MM.1S (cell line): Measurements from ENCODE around the gene PHF1.

Experiments used
- DNase-seq: peaks from one replicate; pipeline ENCODE4 v3.0.0-alpha.2; 2015
- H2AFZ ChIP-seq: fragments of 300-600 bp; sonication (generic); 2 replicates; pipeline ENCODE4 v1.6.0; 2016; ENCODE audit warnings: antibody characterized with exemption, low read length
- H3F3A ChIP-seq: fragments of 300-600 bp; sonication (generic); 2 replicates; pipeline ENCODE4 v1.6.1; 2016; ENCODE audit warnings: mild to moderate bottlenecking, antibody characterized with exemption, low read length, moderate library complexity, mixed read lengths; ENCODE audit not compliant: insufficient read depth
- H3K27ac ChIP-seq: fragments of 300-600 bp; sonication (generic); 2 replicates; pipeline ENCODE4 v1.5.1; 2016; ENCODE audit warnings: mild to moderate bottlenecking, low read length
- H3K27me3 ChIP-seq: fragments of 300-600 bp; sonication (generic); replicated peaks from 2 replicates; pipeline ENCODE4 v1.6.0; 2016; ENCODE audit warnings: low read length; ENCODE audit not compliant: insufficient read depth
- H3K36me3 ChIP-seq: fragments of 300-600 bp; sonication (generic); replicated peaks from 2 replicates; pipeline ENCODE4 v1.6.1; 2016; ENCODE audit warnings: mild to moderate bottlenecking, low read length, mixed read lengths; ENCODE audit not compliant: insufficient read depth
- H3K4me1 ChIP-seq: fragments of 300-600 bp; sonication (generic); 2 replicates; pipeline ENCODE4 v1.6.1; 2016; ENCODE audit warnings: low read length, mixed read lengths
- H3K4me2 ChIP-seq: fragments of 300-600 bp; sonication (generic); 2 replicates; pipeline ENCODE4 v1.6.0; 2016; ENCODE audit warnings: low read depth, low read length
- H3K4me3 ChIP-seq: fragments of 300-600 bp; sonication (generic); 2 replicates; pipeline ENCODE4 v1.5.1; 2016; ENCODE audit warnings: low read length, mixed read lengths
- H3K79me2 ChIP-seq: fragments of 300-600 bp; sonication (generic); 2 replicates; pipeline ENCODE4 v1.6.1; 2016; ENCODE audit warnings: mixed run types, low read length, mixed read lengths
- H3K9ac ChIP-seq: fragments of 300-600 bp; sonication (generic); 2 replicates; pipeline ENCODE4 v1.6.1; 2016; ENCODE audit warnings: low read length, mixed read lengths
- H3K9me2 ChIP-seq: fragments of 300-600 bp; sonication (generic); replicated peaks from 2 replicates; pipeline ENCODE4 v1.6.1; 2016; ENCODE audit warnings: mild to moderate bottlenecking, low read length, mixed read lengths; ENCODE audit not compliant: insufficient read depth
- H3K9me3 ChIP-seq: fragments of 300-600 bp; sonication (generic); replicated peaks from 2 replicates; pipeline ENCODE4 v1.6.1; 2016; ENCODE audit warnings: mild to moderate bottlenecking, low read length, mixed read lengths; ENCODE audit not compliant: insufficient read depth
- H4K20me1 ChIP-seq: fragments of 300-600 bp; sonication (generic); 2 replicates; pipeline ENCODE4 v1.6.1; 2016; ENCODE audit warnings: mild to moderate bottlenecking, low read length, moderate library complexity, mixed read lengths; ENCODE audit not compliant: insufficient read depth
- EZH2 ChIP-seq: fragments of 300-600 bp; sonication (generic); optimal IDR thresholded peaks from 2 replicates; pipeline ENCODE3; 2017; ENCODE audit warnings: low read depth, mild to moderate bottlenecking, antibody characterized with exemption, low read length, mixed read lengths
- EZH2phosphoT487 ChIP-seq: fragments of 300-600 bp; sonication (generic); IDR thresholded peaks from 2 replicates; pipeline ENCODE4 v1.6.1; 2018; ENCODE audit warnings: antibody characterized with exemption, low read length
- TF ChIP-seq, protein P1 (sequence below): fragments of 300-600 bp; sonication (generic); IDR thresholded peaks from 2 replicates; pipeline ENCODE4 v1.5.1; 2016; ENCODE audit warnings: antibody characterized with exemption, low read length, mixed read lengths

PHF1 gene

DNA sequence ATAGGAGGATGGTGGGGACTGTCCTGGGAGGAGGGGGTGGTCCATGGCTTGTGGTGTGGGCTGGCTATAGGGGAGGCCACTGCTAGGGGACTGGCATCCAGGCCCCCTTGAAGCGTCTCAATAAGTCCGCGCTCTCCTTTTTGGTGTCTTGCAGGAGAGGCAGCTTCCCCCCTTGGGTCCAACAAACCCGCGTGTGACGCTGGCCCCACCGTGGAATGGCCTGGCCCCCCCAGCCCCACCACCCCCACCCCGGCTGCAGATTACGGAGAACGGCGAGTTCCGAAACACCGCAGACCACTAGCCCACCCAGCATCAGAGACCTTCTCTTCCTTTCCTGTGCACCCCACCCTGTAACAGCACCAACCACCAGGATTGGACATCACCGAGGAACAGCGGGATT, 40.8 kb downstream of the PHF1 start:
- H3K27me3 ChIP-seq, result no peaks in the 10 kb centered on the region
- no peak overlapping the region for H3K9ac ChIP-seq
- H3K4me2 ChIP-seq, result no peak overlapping the region
- H3K79me2 ChIP-seq, result peaks cover 20% of the 10 kb centered on the region
- no peak overlapping the region for H2AFZ ChIP-seq
- H3K27ac ChIP-seq, result no peak overlapping the region
- no peak for DNase-seq
- H3F3A ChIP-seq, result no peaks in the 10 kb centered on the region
- no peaks in the 10 kb centered on the region for H3K4me1 ChIP-seq
- H3K36me3 ChIP-seq, result no peaks in the 10 kb centered on the region
- H3K9me2 ChIP-seq, result no peaks in the 10 kb centered on the region
- H4K20me1 ChIP-seq, result no peaks in the 10 kb centered on the region
- H3K9me3 ChIP-seq, result no peaks in the 10 kb centered on the region
- no peak overlapping the region for H3K4me3 ChIP-seq
- TF ChIP-seq, protein P1, sequence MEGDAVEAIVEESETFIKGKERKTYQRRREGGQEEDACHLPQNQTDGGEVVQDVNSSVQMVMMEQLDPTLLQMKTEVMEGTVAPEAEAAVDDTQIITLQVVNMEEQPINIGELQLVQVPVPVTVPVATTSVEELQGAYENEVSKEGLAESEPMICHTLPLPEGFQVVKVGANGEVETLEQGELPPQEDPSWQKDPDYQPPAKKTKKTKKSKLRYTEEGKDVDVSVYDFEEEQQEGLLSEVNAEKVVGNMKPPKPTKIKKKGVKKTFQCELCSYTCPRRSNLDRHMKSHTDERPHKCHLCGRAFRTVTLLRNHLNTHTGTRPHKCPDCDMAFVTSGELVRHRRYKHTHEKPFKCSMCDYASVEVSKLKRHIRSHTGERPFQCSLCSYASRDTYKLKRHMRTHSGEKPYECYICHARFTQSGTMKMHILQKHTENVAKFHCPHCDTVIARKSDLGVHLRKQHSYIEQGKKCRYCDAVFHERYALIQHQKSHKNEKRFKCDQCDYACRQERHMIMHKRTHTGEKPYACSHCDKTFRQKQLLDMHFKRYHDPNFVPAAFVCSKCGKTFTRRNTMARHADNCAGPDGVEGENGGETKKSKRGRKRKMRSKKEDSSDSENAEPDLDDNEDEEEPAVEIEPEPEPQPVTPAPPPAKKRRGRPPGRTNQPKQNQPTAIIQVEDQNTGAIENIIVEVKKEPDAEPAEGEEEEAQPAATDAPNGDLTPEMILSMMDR, result no peak
- TF ChIP-seq EZH2phosphoT487 (no peak), EZH2 (no peak)

- H3K27ac ChIP-seq, result no peak overlapping the region
- no peaks in the 10 kb centered on the region for H3K36me3 ChIP-seq
- H2AFZ ChIP-seq, result no peak overlapping the region
- no peaks in the 10 kb centered on the region for H4K20me1 ChIP-seq
- peaks cover 20% of the 10 kb centered on the region for H3K79me2 ChIP-seq
- H3F3A ChIP-seq, result no peaks in the 10 kb centered on the region
- H3K4me3 ChIP-seq, result no peak overlapping the region
- H3K4me1 ChIP-seq, result no peaks in the 10 kb centered on the region
- no peak overlapping the region for H3K4me2 ChIP-seq
- TF ChIP-seq EZH2phosphoT487 (no peak), EZH2 (no peak)
- TF ChIP-seq, protein P1, result no peak
- H3K9me2 ChIP-seq, result no peaks in the 10 kb centered on the region
- no peaks in the 10 kb centered on the region for H3K9me3 ChIP-seq
- DNase-seq, result no peak
- H3K9ac ChIP-seq, result no peak overlapping the region
- no peaks in the 10 kb centered on the region for H3K27me3 ChIP-seq
These were observed 41.7 kb downstream of the PHF1 start for GRCh38 chr6:33452496-33452895.

DNA sequence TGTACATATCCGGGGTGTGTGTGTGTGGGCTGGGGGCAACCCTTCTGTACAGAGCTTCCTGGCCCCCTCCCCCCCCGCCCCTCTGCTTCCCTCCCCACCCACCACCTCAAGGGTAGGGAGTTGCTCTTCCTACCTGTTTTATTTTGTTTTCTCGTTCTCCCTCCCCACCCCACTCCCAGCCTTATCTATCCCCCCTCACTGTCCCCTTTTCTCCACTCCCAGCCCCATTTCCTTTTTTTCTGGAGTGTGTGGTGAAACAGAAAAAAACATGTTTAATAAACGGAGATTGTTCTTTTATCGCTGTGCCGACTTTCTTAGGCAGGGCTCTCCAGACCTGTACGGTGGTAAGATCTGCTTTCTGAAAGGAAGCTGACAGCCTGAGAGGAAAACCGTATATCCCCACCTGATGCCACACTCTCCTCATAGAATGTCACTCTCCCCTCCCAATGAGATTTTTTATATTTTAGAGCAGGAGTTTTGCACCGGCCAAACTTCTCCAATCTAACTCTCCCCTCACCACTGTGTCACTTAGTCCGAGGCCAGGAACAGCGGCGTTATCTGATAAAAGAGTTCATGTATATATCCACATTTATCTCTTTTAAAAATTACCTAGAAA, 42.7 kb downstream of the PHF1 start:
- Histone ChIP-seq H3K9ac (peak overlapping the region; percentile 76), H3K9me2 (no peaks in the 10 kb centered on the region), H3K9me3 (no peaks in the 10 kb centered on the region), H2AFZ (0 out of 2 replicates have a peak overlapping the region, but pooled peaks have one; percentile 59), H3K4me3 (peak overlapping the region; percentile 79), H3K4me1 (no peaks in the 10 kb centered on the region), H3F3A (no peaks in the 10 kb centered on the region), H4K20me1 (no peaks in the 10 kb centered on the region), H3K27me3 (no peaks in the 10 kb centered on the region), H3K4me2 (peak overlapping the region; percentile 97), H3K36me3 (no peaks in the 10 kb centered on the region), H3K27ac (peak overlapping the region; percentile 37; the same call in 1 of the 2 replicates), H3K79me2 (peaks cover 20% of the 10 kb centered on the region)
- TF ChIP-seq, protein P1, result no peak
- no peak for TF ChIP-seq EZH2
- no peak for TF ChIP-seq EZH2phosphoT487
- peak; percentile 25 for DNase-seq
